HG03342 (cell line): ENCODE measurements around the gene TK2.
"Not testable (repeated sequence)": the region's sequence is repeated elsewhere in the genome, so short reads cannot be mapped to it uniquely, and the experiment has no call there.

Experiments
- ATAC-seq: cut with Tn5 transposase; IDR thresholded peaks from one replicate; pipeline ENCODE4 v1.9.1; 2021; ENCODE audit warnings: mild to moderate bottlenecking, moderate library complexity; ENCODE audit not compliant: unreplicated experiment

The TK2 gene

GRCh38 chr16:66549284-66550131 lies at the start of gene TK2:
TSS of gene TK2 (minus strand) at chr16:66550122. CDS start at chr16:66550061, 61 bp downstream.
- ATAC-seq, result no peak

- no peak for ATAC-seq
Observed at GRCh38 chr16:66598111-66598510, 48.2 kb upstream of the TK2 start.

GRCh38 chr16:66596986-66597848 lies 47.3 kb upstream of the TK2 start:
- ATAC-seq, result no peak

- ATAC-seq, result not testable (repeated sequence)
Observed at GRCh38 chr16:66596559-66596958, 46.6 kb upstream of the TK2 start.

GRCh38 chr16:66594739-66595138 lies 44.8 kb upstream of the TK2 start:
- ATAC-seq, result no peak

GRCh38 chr16:66592814-66593213 lies 42.9 kb upstream of the TK2 start:
- no peak for ATAC-seq

GRCh38 chr16:66592241-66592640 lies 42.3 kb upstream of the TK2 start:
- ATAC-seq, result no peak

GRCh38 chr16:66591018-66591417 lies 41.1 kb upstream of the TK2 start:
- no peak for ATAC-seq

GRCh38 chr16:66590322-66590721 lies 40.4 kb upstream of the TK2 start:
- no peak for ATAC-seq

GRCh38 chr16:66588981-66589713 lies 39.2 kb upstream of the TK2 start:
- no peak for ATAC-seq

GRCh38 chr16:66587881-66588600 lies 38.1 kb upstream of the TK2 start:
- ATAC-seq, result no peak

- no peak for ATAC-seq
Observed at GRCh38 chr16:66585481-66586239, 35.7 kb upstream of the TK2 start.

- no peak for ATAC-seq
Observed at GRCh38 chr16:66581246-66581952, 31.5 kb upstream of the TK2 start.

GRCh38 chr16:66580605-66581209 lies 30.8 kb upstream of the TK2 start:
- ATAC-seq, result no peak

GRCh38 chr16:66578651-66579531 lies 29.0 kb upstream of the TK2 start, which contains the start of gene CMTM2:
TSS of gene CMTM2 (plus strand) at chr16:66579463. CDS start at chr16:66579608, 145 bp downstream.
- ATAC-seq, result no peak

GRCh38 chr16:66576296-66576695 lies 26.4 kb upstream of the TK2 start:
- no peak for ATAC-seq

GRCh38 chr16:66575060-66575459 lies 25.1 kb upstream of the TK2 start:
- ATAC-seq, result no peak

GRCh38 chr16:66574531-66574930 lies 24.6 kb upstream of the TK2 start:
- no peak for ATAC-seq
